SK-N-SH (cell line): ENCODE results near the gene GABRB2. TPM values are rescaled to one million over a fixed set of nuclear protein-coding genes. Genes with fewer than 3 reads are reported as not detected.

Experiments
- CTCF ChIA-PET: fragments of 300-600, 350-600 bp; formaldehyde crosslinking; extraction: SDS; loops from one replicate; lab custom pipeline; 2021; lab: Yijun Ruan, JAX
- POLR2A ChIA-PET: fragments of 350-600 bp; sonication (Branson Sonifier 250); formaldehyde crosslinking; extraction: SDS; loops from one replicate; lab custom pipeline; 2020; ENCODE audit warnings: antibody characterized with exemption, inconsistent platforms; lab: Yijun Ruan, JAX
- DNase-seq: peaks from one replicate; pipeline ENCODE4 v3.0.0; 2012
- H2AFZ ChIP-seq: fragments of 200-600 bp; sonication (generic); 2 replicates; pipeline ENCODE4 v1.8.1; 2016; ENCODE audit warnings: antibody characterized with exemption, mild to moderate bottlenecking, low read depth
- H3F3A ChIP-seq: fragments of 200-600 bp; sonication (generic); replicated peaks from 2 replicates; pipeline ENCODE3; 2016; ENCODE audit warnings: antibody characterized with exemption, mild to moderate bottlenecking; ENCODE audit not compliant: insufficient read depth
- H3K27ac ChIP-seq, 2 experiments: fragments of 200-500 bp in 1 of 2; fragments of 200-600 bp in 1 of 2; sonication (Bioruptor generic) in 1 of 2; sonication (generic), shearing (Covaris generic) in 1 of 2; 2 replicates each; pipeline versions ENCODE4 v1.5.1 to v1.6.1; 2014 to 2016; ENCODE audit warnings: low read depth in 2 of 2, inconsistent platforms in 1 of 2, low read length in 1 of 2, mild to moderate bottlenecking in 1 of 2, mixed read lengths in 1 of 2
- H3K27me3 ChIP-seq: fragments of 200-600 bp; sonication (generic), shearing (Covaris generic); 2 replicates; pipeline ENCODE4 v1.6.1; 2016; ENCODE audit warnings: mixed run types; ENCODE audit not compliant: insufficient read depth
- H3K36me3 ChIP-seq, 2 experiments: fragments of 200-500 bp in 1 of 2; fragments of 200-600 bp in 1 of 2; sonication (Bioruptor generic) in 1 of 2; sonication (generic) in 1 of 2; replicated peaks in 1 of 2; 2 replicates each; pipeline versions ENCODE3 to v1.5.1; 2014 to 2016; ENCODE audit warnings: low read length in 1 of 2, mild to moderate bottlenecking in 1 of 2; ENCODE audit not compliant: insufficient read depth in 2 of 2, control insufficient read depth in 1 of 2
- H3K4me1 ChIP-seq, 2 experiments: fragments of 200-500 bp in 1 of 2; fragments of 200-600 bp in 1 of 2; sonication (Bioruptor generic) in 1 of 2; sonication (generic), shearing (Covaris generic) in 1 of 2; 2 replicates each; pipeline versions ENCODE4 v1.5.1 to v1.6.1; 2014 to 2016; ENCODE audit warnings: low read depth in 1 of 2, low read length in 1 of 2, mixed run types in 1 of 2; ENCODE audit not compliant: insufficient read depth in 2 of 2, control insufficient read depth in 1 of 2
- H3K4me2 ChIP-seq: fragments of 200-600 bp; sonication (generic), shearing (Covaris generic); 2 replicates; pipeline ENCODE4 v1.6.1; 2017; ENCODE audit warnings: mixed run types
- H3K4me3 ChIP-seq, 2 experiments: fragments of 200-500 bp in 1 of 2; fragments of 200-600 bp in 1 of 2; sonication (Bioruptor generic) in 1 of 2; sonication (generic), shearing (Covaris generic) in 1 of 2; 2 replicates each; pipeline versions ENCODE4 v1.5.1 to v1.8.1; 2014 to 2016; ENCODE audit warnings: low read depth in 2 of 2, inconsistent platforms in 1 of 2, low read length in 1 of 2, mild to moderate bottlenecking in 1 of 2, mixed read lengths in 1 of 2, moderate library complexity in 1 of 2
- H3K79me2 ChIP-seq: fragments of 200-600 bp; sonication (generic); 2 replicates; pipeline ENCODE4 v1.8.1; 2017; ENCODE audit warnings: mild to moderate bottlenecking; ENCODE audit not compliant: insufficient read depth
- H3K9ac ChIP-seq: fragments of 200-600 bp; sonication (generic); 2 replicates; pipeline ENCODE4 v1.6.1; 2017; ENCODE audit warnings: mixed run types
- H3K9me2 ChIP-seq: fragments of 200-600 bp; sonication (generic); 2 replicates; pipeline ENCODE4 v1.6.1; 2017; ENCODE audit warnings: mixed run types
- H3K9me3 ChIP-seq: fragments of 200-600 bp; sonication (generic); 2 replicates; pipeline ENCODE4 v1.6.1; 2017; ENCODE audit warnings: mixed run types, mild to moderate bottlenecking, moderate library complexity
- H4K20me1 ChIP-seq: fragments of 200-600 bp; sonication (generic); 2 replicates; pipeline ENCODE4 v1.6.1; 2017; ENCODE audit warnings: mild to moderate bottlenecking, mixed run types; ENCODE audit not compliant: insufficient read depth
- CHD2 ChIP-seq: fragments of 150-350 bp; IDR thresholded peaks from 2 replicates; pipeline ENCODE4 v1.6.1; 2018; ENCODE audit warnings: low read length; ENCODE audit not compliant: partially characterized antibody
- CTCF ChIP-seq: fragments of 200-600 bp; sonication (generic); IDR thresholded peaks from 2 replicates; pipeline ENCODE4 v1.6.1; 2017; ENCODE audit warnings: antibody characterized with exemption, mild to moderate bottlenecking, moderate library complexity
- EZH2phosphoT487 ChIP-seq: fragments of 200-600 bp; sonication (generic); IDR thresholded peaks from 2 replicates; pipeline ENCODE4 v1.6.1; 2017; ENCODE audit warnings: low read depth, mixed run types, mild to moderate bottlenecking, antibody characterized with exemption, moderate library complexity, borderline replicate concordance
- FOXJ3 ChIP-seq: sonication (generic); formaldehyde crosslinking; IDR thresholded peaks from 2 replicates; pipeline ENCODE4 v1.5.1; 2020; ENCODE audit warnings: mild to moderate bottlenecking, missing genetic modification reagents
- IRF3 ChIP-seq: fragments of 150-350 bp; IDR thresholded peaks from 2 replicates; pipeline ENCODE4 v1.6.1; 2016; ENCODE audit warnings: mild to moderate bottlenecking, low read depth, low read length
- JUND ChIP-seq: IDR thresholded peaks from 2 replicates; pipeline ENCODE4 v1.4.0; 2012
- MXI1 ChIP-seq: IDR thresholded peaks from 2 replicates; pipeline ENCODE4 v1.6.1; 2012; ENCODE audit warnings: mild to moderate bottlenecking, low read depth, low read length, improper control_type of control experiment
- NFIC ChIP-seq: IDR thresholded peaks from 2 replicates; pipeline ENCODE4 v1.4.0; 2012; ENCODE audit warnings: borderline replicate concordance
- NRF1 ChIP-seq: IDR thresholded peaks from 2 replicates; pipeline ENCODE4 v1.6.1; 2012; ENCODE audit warnings: low read depth, mild to moderate bottlenecking, low read length
- PBX3 ChIP-seq: IDR thresholded peaks from 2 replicates; pipeline ENCODE4; 2012
- RAD21 ChIP-seq: IDR thresholded peaks from 2 replicates; pipeline ENCODE4 v1.6.1; 2012; ENCODE audit warnings: mild to moderate bottlenecking, low read length
- REST ChIP-seq: IDR thresholded peaks from 2 replicates; pipeline ENCODE4 v1.6.1; 2012; ENCODE audit warnings: mild to moderate bottlenecking, low read depth, low read length, moderate library complexity
- RXRA ChIP-seq: IDR thresholded peaks from 2 replicates; pipeline ENCODE4 v1.4.0; 2012; ENCODE audit warnings: low read depth, mild to moderate bottlenecking, borderline replicate concordance
- SIN3A ChIP-seq: IDR thresholded peaks from 2 replicates; pipeline ENCODE4 v1.6.1; 2012; ENCODE audit warnings: low read depth, mild to moderate bottlenecking, low read length, moderate library complexity, borderline replicate concordance
- TCF12 ChIP-seq: IDR thresholded peaks from 2 replicates; pipeline ENCODE4 v1.4.0; 2012
- TEAD4 ChIP-seq: IDR thresholded peaks from 2 replicates; pipeline ENCODE4 v1.4.0; 2012; ENCODE audit warnings: mild to moderate bottlenecking, borderline replicate concordance; ENCODE audit not compliant: insufficient read depth
- USF2 ChIP-seq: fragments of 150-350 bp; IDR thresholded peaks from 2 replicates; pipeline ENCODE4 v1.6.1; 2017; ENCODE audit warnings: antibody characterized with exemption, low read length, low read depth, borderline replicate concordance
- WGBS: methylation state at CpG from one replicate; pipeline ENCODE4 v1.1.6; 2017; ENCODE audit warnings: low lambda C conversion rate; 5-methylcytosine and 5-hydroxymethylcytosine counted together
- polyA plus RNA-seq, 3 experiments: library from polyadenylated mRNA; depleted of rRNA; stranded (reverse); fragments of >200 nt; gene quantifications; 2 replicates each; pipeline ENCODE4 v1.2.3, GENCODE V29; 2012

Gene GABRB2
- polyA plus RNA-seq, 1 of the 3 experiments (the other 2 are of a cell fraction) = not detected

- 2% methylated on average over 13 of the region's 17 CpGs for WGBS
- TF ChIP-seq MXI1 = no peak
- no peak for TF ChIP-seq CHD2
- TF ChIP-seq RAD21 = no peak
- TF ChIP-seq EZH2phosphoT487 = no peak
- TF ChIP-seq REST = no peak
- no peak for TF ChIP-seq TEAD4
- no peak for TF ChIP-seq FOXJ3
- no peak for TF ChIP-seq TCF12
- TF ChIP-seq NRF1 = no peak
- TF ChIP-seq RXRA = no peak
- TF ChIP-seq JUND = no peak
- no peak for TF ChIP-seq CTCF
- TF ChIP-seq USF2 = no peak
- no peak for TF ChIP-seq NFIC
- TF ChIP-seq PBX3 = no peak
- TF ChIP-seq IRF3 = no peak
- TF ChIP-seq SIN3A = no peak
- Histone ChIP-seq H3K36me3 (no peaks in the 10 kb centered on the region), H3K9me3 (no peaks in the 10 kb centered on the region), H3K79me2 (no peaks in the 10 kb centered on the region), H3K9ac (no peak overlapping the region), H3K9me2 (no peaks in the 10 kb centered on the region), H3K27ac (no peak overlapping the region), H3K27me3 (peaks cover 32% of the 10 kb centered on the region), H2AFZ (no peak overlapping the region), H3K4me1 (peaks cover 0 to 3% of the 10 kb centered on the region in 2 experiments; a peak in 1 of 4 replicates), H3K4me3 (peak overlapping the region in 1 of 2 experiments; percentile 52; a peak in 2 of 4 replicates), H4K20me1 (no peaks in the 10 kb centered on the region), H3F3A (no peaks in the 10 kb centered on the region), H3K4me2 (peak overlapping the region; percentile 73)
- CTCF ChIA-PET = no interaction called here
- peak; percentile 34 for DNase-seq
- POLR2A ChIA-PET = no interaction called here
Measured at GRCh38 chr5:161547406-161547737, 847 bp upstream of the GABRB2 start.
